Ureter (tissue), 1 donor: Measurements from ENCODE around the gene SUSD3. TPM values are rescaled to one million over a fixed set of nuclear protein-coding genes. Genes with fewer than 3 reads are reported as not detected.
"Not testable (repeated sequence)": the region's sequence is repeated elsewhere in the genome, so short reads cannot be mapped to it uniquely, and the experiment has no call there.

Experiments
- DNase-seq: peaks from one replicate; pipeline ENCODE4 v3.0.0-alpha.2; 2020; ENCODE audit warnings: low spot score
- total RNA-seq: library from RNA; stranded (reverse); gene quantifications from one replicate; pipeline ENCODE4 v1.2.4, GENCODE V29; 2023
- donor health status: DM: yes; HTN: yes; CAD: no.

The SUSD3 gene
- total RNA-seq, 1 donor from 2014 or later, result 3.0 TPM

DNA sequence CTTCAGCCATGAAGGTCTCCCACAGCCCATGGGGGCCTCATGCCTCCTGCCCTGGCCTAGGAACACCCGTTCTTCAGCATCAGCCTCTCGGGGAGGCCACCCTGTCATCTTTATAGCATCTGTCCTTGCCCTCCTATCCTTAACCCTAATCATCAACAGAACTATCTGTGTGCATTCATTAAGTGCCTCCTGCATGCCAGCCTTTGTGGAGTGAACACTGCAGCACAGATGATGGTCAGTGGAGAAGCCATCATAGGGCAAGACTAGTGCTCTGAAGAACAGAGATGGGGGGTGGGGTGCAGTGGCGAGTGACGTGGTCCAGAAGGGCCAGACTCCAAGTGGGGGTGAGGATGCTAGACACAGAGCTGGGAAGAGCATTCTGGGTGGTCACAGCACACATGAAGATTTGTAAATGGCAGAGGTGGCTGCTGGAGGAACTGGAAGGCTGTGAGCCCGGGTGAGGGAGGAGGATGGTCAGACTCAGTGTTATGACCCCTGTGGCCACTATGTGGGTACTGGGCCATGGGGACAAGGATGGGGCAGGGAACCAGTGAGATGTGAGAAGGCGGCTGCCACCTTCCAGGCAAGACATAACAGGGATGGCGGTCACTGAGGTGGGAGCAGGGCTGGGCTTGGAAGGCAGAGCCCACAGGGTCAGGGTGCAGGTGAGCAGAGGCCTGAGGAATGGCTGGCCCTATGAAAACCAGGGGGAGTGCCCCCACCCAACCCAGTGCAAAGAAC lies 33.9 kb downstream of the SUSD3 start:
- peak; percentile 44 for DNase-seq

DNA sequence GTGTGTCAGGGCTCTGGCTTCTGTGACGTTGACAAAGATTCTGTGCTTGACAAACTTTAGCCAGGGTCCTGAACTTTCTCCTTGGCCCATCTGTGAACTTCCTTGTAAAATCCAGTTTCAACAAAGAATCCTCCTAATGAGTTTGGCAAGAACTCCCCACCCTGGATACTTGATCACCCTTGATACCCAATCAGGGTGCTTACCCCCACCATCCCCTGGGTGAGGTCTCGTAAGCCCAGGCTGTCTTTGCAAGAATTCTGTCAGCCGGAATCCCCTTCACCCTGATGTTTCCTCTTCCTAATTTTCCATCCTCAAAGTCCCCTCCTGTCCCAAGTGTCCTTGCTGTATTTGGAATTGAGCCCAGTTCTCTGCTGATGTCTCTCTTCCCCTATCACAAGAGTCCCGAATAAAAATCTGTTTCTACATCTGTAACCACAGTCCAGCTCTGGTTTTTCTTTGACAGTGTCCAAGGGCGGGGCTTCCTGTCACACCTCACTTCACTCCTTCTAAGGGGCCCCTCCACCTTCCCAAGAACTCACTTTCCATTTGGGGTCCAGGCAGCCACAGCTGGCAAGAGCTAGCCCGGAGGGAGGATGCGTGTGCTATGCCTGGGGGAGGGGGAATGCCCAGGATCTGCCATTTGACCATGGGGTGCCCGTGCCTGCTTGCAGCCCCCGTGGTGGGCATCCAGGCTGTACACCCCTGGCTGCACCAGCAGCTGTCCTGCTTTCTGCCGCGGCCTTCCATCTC lies 34.8 kb downstream of the SUSD3 start:
- no peak for DNase-seq

DNA sequence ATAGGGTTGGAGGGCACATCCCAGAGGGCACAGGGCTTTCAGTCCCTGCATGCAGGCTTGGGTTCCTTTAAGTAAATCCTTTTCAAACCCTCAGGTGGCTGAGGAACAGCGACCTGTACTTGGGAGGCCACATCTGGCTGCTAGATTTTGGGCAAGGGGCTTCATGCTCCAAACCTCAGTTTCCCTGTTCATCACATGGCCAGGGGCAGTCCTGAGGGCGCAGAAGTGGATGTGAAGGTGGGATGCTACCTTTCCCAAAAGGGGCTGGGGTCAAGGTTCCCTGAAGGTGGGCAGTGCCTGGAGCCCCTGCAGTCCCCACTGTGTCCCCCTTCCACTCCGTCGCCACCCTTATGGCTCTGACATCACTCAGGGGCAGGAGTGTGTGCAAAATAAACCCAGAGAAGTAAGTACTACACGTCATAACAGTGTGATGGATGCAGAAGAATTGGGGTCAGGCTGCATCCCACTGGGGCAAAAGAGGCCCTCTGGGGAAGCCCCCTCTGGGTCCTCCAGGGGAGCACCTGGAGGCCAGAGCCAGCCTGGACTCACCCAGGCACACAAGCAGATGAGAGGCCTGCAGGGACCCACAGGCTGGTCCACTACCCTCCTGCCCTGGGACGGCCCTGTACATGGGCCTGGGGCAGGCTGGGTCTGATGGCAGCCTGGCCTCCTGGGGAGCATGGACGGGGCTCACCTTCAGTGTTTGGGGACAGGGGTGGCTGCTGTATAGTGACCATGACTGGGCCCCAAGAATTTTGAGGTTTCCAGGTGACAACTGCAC lies 35.6 kb downstream of the SUSD3 start:
- no peak for DNase-seq

DNA sequence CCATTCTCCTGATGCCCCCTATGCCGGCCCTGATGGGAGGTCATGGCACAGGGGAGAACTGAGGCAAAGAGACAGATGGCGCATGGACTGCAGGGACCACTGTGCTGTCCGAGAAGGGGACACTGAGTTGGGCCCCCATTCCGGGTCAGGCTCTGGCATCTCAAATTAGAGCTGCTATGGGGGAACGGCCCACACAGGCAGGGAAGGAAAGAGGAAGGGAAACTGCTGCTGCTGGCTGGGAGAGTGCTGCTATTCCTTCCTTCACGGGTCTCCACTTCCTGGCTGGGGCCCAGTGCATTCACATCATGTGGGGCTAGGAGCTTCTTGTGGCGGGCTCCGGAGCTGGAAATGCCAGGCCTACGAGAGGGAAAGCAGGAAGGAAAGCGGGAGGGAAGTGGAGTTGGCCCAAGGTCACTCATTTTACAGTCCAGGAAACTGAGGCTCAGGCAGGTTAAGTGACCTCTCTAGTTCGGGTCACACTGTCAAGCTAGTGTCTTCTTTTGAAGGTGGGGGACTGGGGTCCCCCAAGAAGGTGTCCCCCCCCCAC lies 36.2 kb downstream of the SUSD3 start:
- DNase-seq, result peak; percentile 70

DNA sequence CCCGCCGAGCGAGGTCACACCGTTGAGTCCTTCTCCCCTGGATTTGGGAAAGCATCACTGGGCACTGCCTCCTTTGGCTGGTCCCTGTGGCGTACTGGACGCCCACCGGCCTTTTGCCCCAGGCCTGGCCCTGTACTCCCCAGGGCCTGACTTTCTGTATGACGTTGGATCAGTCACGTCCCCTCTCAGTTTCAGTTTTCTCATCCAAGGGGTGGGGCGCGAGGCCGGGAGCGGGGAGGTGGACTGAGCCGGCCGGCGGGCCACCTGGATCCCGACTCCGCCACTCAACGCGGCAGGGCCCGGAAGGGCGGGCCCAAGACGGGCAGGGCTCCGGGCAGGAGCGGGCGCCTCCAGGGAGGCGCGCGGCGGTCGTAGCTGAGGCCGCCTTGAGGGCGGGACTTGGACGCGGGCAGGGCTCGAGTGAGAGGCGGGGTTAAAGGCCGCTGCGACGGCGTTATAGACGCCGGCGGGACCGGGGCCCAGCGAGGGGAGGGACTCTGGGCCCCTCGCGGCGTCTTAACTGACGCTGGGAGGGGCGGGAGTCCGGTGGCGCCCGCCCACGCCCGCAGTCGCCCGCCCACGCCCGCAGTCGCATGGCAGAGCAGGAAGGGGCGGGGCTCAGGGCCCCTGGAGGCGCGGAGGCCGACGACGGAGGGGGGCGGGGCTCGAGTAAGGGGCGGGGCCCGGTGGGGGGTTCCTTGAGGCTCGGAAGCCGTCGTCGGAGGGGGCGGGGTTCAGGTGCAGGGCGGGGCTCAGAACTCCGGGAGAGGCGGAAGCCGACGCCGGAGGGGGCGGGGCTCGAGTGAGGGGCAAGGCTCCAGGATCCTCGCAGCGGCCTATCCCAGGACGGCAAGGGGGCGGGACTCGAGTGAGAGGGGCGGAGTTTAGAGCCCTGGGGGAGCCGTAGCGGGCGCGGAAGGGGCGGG lies 37.0 kb downstream of the SUSD3 start:
- peak; percentile 100 for DNase-seq

DNA sequence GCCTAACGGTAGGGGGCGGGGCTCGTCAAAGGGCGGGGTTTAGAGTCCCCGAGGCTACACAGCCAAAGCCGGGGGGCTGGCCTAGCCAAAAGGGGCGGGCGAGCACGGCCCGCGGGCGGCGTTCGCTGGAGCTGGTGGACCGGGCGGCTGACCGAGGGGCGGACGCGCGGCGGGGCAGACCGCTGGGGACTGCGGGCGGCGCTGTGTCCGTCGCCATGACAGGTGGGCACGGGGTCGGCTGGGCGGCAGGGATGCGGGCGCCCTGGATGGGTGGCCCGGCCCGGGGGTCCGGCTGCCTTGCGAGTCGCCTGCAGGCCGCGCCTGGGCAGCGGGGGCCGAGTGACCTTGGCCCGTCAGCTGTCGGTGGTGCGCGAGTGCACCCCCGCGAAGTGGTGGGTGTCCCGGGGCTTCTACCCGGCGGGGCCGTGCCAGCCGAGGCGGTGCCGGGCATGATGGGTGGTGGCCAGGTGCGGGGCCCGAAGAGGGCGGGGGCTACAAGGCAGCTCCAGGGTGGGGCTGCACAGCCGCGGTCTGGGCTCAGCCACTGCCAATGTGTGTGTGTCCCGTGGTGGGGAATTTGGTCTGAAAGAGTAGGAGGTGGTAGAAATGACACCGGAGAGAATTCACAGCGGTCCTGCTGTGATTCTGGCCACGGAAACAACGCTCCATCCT lies 37.8 kb downstream of the SUSD3 start, which contains the start of gene CARD19:
TSS of gene CARD19 (plus strand) at position 87 of the 672 bp plus-strand sequence. CDS start at position 216, 129 bp downstream.
- DNase-seq, result peak; percentile 75

DNA sequence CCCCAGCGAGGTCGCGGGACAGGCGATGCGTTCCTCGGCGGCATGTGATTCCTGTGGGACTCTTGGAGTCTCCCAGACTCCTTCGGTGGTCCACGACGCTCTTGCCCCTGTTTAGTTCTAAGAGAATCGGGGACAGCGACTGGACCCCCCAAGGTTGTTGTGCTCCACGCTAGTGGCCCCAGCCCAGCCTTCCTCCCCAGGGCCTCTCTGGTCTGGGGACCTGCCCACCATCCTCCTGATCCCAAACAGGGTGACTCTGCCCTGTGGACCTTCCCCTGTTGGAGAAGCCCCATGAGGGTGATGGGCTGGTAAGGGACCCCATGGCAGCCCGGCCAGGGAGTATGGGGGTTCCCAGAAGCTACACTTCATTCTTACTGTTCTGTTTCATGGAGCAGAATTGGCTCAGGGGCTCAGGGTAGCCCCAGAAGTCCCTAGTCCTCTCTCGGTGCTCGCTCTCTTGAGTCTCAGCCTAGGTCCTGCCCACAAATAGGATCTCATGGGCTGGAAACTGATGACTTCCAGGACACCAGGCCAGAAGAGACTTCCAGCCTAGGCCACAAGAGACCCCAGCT lies 38.4 kb downstream of the SUSD3 start:
- no peak for DNase-seq

DNA sequence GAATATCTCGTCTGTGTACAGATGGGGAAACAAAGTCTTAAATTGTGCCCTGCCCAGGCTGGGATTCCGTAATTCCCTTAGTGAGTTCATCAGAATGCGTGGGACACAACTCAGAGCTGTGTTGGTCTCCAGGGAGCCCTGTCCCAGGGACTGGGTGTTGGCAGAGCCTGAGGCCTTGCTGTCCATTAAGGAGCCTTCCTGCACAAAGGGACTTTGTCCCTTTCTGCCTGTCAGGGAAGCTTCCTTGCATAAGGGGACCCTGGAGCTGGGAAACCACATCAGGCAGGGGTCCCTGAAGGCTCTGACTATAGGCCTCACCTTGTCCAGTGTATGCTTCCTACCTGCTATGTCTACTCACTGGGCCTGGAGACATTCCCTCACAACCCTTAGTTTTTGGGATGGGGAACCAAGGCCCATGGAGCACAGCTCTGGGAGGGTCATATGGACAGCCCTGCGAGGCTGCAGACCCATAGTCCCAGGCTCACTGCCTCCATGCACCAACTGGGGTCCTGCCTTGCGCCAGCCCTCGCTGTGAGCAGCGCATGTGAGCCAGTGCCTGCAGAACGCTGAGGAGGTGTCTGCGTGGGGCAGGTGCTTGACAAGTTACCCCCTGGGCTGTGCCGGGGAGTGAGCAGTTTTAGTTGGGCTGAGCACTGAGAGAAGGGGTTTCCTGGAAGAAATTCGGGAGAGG lies 39.2 kb downstream of the SUSD3 start:
- DNase-seq, result no peak

DNA sequence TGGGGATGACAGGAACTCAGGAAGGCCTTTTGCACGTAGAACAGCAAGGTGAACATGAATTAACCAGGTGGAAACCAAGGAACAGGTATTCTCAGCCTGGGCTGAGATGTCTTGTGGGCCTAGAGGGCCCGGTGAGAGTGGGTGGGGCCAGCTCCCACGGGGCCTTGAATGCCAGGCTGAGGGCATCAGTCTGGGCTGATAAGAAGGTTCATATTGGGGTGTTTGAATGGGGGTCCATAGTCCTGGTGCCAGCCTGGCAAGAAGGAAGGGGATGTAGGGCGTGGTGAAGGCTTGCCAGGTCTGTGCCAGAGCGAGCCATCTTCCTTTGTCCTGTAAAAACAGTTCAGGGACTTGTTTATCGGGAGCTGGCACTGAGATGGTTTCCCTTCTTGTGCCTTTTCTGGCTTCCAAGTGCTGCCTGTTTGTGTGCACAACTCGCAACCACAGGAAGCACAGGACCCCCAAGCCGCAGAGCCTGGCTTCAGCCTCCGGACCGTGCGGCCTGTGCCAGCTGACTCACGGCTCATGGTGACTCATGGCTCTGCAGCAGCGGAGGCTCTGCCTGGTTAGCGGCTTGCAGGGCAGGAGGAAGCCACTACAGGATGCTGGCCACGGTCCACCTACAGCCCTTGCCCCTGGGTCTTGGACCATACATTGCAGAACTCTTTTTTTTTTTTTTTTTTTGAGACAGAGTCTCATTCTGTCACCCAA lies 39.9 kb downstream of the SUSD3 start:
- peak; percentile 91 for DNase-seq

DNA sequence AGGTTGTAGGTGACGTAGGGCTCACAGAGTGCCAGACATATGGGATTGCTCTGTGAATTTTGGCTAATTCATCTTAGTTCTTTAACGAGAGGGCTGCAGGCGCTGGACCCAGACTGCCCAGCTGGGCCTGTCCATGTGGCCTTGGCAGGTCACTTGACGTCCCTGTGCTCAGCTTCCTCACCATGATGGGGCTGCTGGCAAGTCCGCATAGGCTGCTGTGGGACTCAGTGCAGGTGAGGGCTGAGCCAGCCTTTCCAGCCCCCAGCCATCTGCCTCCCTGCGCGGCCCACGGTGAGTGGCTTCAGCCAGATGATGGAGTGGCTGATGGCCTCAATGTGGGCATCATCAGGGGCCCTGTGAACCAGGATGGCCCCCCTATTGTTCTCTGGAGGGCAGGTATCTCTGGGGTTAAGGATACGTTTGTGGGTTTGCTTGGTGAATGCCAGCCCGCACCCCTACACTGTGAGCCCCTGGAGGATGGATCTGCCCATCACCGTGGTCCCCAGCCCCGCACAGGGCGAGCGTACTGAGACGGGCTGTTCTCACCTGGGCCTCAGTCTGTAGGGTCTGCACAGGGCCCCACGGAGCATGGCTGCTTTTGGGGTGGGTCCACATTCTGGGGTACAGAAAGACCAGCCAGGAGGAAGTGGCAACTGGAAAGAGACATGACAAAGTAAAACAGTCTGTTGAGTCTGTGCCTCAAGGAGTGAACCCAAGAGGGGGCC lies 41.2 kb downstream of the SUSD3 start:
- DNase-seq, result no peak

DNA sequence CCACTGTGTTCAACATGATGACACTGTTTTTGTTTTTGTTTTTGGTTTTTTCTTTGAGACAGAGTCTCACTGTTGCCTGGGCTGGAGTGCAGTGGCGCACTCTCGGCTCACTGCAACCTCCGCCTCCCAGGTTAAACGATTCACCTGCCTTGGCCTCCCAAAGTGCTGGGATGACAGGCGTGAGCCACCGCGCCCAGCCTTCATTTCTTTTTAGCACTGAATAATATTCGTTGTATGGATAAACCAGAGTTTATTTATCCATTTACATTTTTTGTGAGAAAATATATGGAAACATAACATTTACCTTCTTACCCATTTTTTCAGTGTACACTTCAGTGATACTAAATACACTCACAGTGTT lies 41.8 kb downstream of the SUSD3 start:
- no peak for DNase-seq

DNA sequence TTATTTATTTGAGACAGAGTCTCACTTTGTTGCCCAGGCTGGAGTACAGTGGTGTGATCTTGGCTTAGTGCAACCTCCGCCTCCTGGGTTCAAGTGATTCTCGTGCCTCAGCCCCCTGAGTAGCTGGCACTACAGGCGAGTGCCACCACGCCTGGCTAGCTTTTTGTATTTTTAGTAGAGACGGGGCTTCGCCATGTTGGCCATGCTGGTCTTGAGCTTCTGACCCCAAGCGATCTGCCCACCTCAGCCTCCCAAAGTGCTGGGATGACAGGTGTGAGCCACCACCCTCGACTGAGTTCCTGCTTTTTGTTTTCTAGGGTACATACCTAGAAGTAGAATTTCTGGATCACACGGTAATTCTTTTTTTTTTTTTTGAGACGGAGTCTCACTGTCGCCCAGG lies 42.6 kb downstream of the SUSD3 start:
- DNase-seq, result not testable (repeated sequence)

DNA sequence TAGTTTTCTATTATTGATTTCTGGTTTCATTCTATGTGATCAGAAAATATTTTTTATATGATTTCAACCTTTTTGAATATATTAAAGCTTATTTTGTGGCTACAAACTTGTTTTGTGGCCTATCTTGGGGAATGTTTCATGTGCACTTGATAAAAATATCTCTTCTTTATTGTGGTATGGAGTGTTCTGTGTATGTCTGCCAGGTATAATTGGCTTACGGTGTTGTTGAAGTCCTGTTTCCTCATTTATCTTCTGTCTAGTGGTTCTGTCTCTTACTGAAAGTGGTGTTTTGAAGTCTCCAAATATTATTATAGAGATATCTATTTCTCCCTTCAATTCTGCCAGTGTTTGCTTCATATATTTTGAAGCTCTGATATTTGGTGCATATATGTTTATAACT lies 47.1 kb downstream of the SUSD3 start:
- DNase-seq, result no peak

DNA sequence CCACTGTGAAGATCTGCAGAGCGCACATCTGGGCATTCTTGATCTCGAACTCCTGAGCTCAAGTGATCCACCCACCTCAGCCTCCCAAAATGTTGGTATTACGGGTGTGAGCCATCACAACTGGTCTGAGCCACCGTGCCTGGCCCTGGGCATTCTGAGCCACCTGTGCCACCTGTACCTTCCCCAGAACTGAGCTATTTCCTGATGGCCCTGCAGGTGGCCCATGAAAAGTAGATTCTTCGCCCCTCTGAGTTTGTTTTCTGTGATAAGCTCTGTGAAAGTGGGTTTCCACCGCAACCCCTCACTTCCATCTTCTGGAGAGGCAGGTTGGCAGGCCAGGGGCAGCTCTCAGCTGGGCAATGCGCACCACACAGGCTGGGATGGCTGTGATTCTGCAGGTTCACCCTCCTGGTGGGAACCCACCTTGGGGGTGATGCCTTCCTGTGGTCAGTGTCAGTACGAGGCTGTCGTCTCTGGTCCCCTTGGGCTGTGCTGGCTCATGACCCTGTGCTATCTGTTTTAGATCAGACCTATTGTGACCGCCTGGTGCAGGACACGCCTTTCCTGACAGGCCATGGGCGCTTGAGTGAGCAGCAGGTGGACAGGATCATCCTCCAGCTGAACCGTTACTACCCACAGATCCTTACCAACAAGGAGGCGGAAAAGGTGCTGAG lies 48.8 kb downstream of the SUSD3 start:
- DNase-seq, result peak; percentile 30

DNA sequence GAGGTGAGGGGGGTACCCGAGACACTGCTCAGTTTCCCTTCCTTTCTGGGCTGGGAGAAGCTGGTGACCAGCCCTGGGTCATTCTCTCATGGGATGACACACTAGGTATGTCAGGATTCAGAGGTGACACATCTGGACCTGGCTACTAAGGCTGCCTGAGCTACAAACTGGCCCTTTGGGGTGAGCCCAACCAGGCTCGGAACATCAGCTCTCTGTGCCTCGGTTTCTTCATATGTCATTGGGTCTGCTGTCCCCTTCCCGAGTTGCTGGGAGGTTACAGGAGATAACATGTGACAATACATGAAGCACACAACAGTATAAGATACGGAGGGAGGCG lies 49.3 kb downstream of the SUSD3 start:
- no peak for DNase-seq

DNA sequence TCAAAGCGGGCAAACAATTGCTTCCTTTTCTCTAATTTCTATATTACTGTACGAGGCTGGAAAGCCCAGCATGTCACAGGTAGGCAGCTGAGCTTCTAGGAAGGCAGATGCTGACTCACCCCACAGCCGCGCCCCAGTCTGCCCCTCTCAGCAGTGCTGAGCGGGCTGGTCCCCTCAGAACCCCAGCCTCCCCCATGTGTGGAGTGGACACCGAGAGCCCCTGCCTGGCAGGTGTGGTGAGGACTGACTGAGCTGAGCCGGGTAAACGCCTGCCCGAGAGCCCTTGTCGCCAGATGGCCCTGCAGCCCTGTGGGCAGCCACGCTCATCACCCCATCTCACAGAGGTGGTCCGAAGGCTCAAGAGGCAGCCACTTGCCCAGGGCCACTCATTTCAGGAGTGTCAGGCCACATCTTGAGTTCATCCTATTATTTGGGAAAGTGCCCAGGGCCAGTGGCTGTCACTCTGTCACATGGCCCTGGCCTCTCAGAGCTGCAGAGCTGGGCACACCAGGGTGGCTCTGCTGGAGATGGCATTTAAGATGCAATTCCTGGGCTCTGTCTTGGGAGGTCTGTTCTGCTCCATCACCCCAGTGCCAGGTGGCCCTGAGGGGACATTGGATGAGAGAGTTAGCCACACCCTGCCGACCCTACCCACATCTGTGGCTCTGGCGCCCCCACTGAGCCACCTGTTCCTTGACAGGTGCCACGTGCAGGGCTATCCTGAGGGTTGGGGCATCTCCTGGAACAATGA lies 50.0 kb downstream of the SUSD3 start:
- peak; percentile 44 for DNase-seq

DNA sequence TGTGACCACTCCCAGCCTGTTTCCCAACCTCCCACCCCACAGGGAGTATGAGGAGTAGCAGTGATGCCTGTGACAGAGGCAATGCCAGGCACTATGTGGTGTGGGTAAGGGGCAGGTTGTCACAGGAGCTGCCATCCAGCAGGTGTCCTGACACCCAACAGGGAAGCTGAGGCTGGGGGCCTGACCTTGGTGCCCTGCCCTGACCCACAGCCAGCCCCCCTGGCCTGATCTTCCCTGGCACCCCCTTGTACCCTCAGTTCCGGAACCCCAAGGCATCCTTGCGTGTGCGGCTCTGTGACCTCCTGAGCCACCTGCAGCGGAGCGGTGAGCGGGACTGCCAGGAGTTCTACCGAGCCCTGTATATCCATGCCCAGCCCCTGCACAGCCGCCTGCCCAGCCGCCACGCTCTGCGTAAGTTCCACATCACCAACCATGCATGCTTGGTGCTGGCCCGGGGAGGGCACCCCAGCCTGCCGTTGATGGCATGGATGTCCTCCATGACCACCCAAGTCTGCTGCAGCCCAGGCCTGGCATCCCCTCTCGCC lies 51.9 kb downstream of the SUSD3 start:
- DNase-seq, result peak; percentile 42
